C4-2B (cell line): ENCODE measurements around the gene IDH3B.
A peak's percentile ranks its signal among the peaks of the same experiment; 100 is the strongest.

Experiments used
- H3K27ac ChIP-seq: fragments of 450-650 bp; 2 replicates; pipeline ENCODE4 v1.5.1; 2017
- ZFX ChIP-seq: fragments of 450-650 bp; IDR thresholded peaks from 2 replicates; pipeline ENCODE4 v1.6.1; 2017
- TF ChIP-seq, protein P1 (sequence below): fragments of 450-650 bp; conservative IDR thresholded peaks from 2 replicates; pipeline ENCODE4 v1.5.1; 2017; ENCODE audit warnings: mild to moderate bottlenecking

Gene IDH3B

DNA sequence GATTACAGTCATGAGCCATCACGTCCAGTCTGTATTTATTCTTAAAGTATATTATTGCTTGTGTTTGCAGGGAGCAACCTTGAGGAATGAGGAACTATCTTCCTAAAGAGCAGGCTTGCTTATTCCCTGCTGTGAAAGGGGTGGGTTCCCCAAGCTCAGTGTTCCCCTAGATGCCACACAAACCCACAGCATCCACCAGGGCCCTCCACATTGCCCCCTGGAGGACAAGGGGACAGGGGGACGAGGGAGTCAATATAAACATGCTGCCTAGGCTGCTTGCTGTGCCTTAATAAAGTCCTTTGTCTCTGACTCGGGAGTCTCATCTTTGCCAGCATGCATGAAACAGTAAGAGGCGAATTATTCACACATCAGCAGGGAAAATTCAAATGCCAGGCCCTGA, 8.0 kb upstream of the IDH3B start:
- no peak overlapping the region for H3K27ac ChIP-seq
- no peak for TF ChIP-seq ZFX
- TF ChIP-seq, protein P1, sequence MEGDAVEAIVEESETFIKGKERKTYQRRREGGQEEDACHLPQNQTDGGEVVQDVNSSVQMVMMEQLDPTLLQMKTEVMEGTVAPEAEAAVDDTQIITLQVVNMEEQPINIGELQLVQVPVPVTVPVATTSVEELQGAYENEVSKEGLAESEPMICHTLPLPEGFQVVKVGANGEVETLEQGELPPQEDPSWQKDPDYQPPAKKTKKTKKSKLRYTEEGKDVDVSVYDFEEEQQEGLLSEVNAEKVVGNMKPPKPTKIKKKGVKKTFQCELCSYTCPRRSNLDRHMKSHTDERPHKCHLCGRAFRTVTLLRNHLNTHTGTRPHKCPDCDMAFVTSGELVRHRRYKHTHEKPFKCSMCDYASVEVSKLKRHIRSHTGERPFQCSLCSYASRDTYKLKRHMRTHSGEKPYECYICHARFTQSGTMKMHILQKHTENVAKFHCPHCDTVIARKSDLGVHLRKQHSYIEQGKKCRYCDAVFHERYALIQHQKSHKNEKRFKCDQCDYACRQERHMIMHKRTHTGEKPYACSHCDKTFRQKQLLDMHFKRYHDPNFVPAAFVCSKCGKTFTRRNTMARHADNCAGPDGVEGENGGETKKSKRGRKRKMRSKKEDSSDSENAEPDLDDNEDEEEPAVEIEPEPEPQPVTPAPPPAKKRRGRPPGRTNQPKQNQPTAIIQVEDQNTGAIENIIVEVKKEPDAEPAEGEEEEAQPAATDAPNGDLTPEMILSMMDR: peak; percentile 12; the same call in 1 of the 2 replicates

DNA sequence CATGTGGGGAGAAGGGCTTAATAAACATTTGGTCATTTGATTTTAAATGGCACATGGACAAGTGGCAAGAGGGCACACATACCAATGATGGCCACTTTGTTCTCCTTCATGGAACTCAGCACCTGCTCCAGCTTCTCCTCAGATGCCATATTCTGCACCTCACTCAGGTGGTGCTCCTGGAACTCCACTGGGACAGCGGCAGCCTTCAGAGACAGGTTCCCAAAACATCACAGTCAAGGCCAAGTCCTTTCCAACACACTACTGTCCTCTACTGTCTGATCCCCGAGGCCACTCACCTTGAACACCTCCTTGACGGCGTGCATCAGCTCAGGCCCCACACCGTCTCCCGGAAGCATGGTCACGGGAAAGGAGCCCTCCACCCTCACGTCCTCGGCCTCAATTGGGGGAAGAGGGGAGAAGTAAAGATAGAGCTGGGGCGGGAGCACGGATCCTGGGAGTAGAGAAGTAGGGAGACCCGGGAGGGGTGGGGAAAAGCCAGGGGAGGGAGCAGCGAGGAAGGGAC, 591 bp downstream of the IDH3B start:
- peak overlapping the region; percentile 84 for H3K27ac ChIP-seq
- TF ChIP-seq, protein P1: no peak
- no peak for TF ChIP-seq ZFX

DNA sequence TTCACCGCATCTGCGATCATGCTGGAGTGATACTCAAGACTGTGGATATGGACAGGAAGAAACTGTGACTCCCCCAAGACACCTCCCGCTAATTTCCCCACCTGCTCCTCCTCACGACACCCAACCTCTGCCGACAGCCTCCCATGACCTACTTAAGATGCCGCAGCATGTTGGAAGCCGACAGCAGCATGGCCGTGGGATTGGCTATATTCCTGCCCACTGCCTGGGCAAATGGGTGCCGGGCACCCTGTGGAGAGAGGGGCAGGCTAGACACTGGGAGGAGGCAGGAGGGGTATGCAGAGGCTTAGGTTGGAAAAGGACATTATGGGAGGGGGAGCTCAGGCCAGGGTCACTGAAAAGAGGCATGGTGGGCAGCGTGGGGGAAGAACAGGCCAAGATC, 4.5 kb downstream of the IDH3B start:
- no peak for TF ChIP-seq ZFX
- TF ChIP-seq, protein P1: no peak
- no peak overlapping the region for H3K27ac ChIP-seq

DNA sequence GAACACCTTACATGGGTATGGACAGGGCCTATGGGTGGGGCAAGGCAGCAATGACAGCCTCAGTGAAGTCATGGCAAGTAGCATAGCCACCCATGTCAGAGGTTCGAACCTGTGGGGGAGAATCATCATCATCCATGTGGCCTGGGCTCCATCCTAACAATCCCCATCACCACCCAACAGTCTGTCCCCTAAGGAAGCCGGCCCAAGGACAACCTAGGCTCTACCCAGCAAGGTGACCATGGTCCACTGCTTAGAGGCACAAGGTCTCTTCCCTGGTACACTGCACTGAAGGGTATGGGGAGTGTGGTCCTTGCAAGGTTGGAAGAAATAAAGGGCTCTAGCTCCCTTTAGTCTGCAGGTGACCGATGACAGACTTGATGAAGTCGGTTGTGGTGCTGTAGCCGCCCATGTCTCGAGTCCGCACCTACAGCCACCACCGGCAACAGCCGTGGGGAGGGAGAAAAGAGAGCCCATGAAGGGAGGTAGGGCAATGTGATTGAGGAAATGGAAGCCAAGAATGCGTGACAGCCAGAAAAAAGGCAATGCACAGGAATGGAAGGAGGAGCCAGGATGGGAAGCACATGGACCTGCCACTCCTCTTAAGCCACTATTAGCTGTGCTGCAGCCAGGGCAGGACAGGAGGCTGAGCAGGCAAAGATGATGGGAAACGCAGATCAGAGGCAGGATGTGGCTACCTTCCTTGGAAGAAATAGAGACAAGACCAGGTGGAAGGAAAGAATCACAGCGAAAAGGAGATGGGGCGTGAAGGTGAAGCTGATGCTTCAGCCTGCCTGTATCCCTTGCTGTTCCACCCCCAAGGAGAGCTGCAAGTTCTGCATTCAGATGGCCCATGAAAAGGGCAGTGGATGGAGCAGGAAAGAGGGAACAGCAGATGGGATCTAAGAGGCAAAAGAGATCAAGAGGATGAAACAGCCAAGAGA, 5.3 kb downstream of the IDH3B start:
- H3K27ac ChIP-seq: no peak overlapping the region
- TF ChIP-seq ZFX: no peak

DNA sequence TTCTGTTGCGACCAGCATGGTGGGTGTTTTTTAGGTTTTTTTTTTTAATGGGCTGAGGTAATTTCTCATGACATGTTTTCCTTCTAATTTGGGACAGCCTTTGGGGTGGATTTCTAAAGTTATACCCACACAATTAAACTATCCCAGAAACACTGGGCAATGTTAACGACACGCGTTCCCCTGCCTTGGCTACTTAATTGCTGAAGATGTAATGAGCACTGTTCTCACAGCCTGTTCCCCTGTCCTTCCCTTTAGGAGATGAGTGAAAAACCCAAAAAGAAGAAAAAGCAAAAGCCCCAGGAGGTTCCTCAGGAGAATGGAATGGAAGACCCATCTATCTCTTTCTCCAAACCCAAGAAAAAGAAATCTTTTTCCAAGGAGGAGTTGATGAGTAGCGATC, 6.3 kb downstream of the IDH3B start:
- TF ChIP-seq, protein P1: no peak
- no peak for TF ChIP-seq ZFX
- H3K27ac ChIP-seq: no peak overlapping the region

DNA sequence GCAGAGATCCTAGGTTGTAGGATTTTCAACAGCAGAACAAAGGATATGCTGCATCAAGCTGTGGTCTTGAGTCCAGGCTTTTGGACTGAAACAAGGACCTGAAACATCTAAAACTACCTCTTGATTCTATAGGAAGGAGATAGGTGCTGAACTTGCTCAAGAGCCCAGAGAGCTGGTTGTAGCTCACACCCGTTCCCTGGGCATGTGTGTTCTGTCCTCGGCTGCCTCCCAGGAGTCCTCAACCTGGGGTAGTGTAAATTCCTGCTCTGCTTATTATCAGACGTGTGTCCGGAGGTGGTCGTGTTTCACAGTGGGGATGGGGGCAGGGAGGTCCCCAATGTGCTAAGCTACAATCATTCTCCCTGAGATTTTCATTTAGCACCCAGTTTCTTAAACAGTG, 6.8 kb downstream of the IDH3B start:
- H3K27ac ChIP-seq: no peak overlapping the region

DNA sequence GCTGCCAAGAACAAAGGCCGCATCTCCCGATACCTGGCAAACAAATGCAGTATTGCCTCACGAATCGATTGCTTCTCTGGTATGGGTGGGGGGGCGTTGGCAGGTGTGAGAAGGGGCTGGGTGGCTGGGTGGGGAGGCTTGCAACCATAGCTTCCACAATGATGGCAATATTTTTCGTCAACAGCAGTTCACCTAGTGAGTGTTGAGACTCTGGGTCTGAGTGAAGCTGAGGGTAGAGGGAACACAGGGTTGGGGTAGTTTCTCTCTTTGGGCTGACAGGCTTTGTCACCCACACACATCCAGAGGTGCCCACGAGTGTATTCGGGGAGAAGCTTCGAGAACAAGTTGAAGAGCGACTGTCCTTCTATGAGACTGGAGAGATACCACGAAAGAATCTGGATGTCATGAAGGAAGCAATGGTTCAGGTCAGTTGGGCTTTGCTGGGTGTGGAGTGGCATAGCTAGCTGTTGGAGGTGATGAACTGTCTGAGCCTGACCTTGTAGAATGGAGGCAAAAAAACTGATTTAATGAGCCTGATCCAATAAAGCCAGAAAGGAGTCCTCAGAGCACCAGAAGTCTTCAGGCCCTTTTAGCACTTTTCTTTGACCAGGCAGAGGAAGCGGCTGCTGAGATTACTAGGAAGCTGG, 7.4 kb downstream of the IDH3B start:
- H3K27ac ChIP-seq: no peak overlapping the region
- TF ChIP-seq, protein P1: no peak
- TF ChIP-seq ZFX: no peak

More for the DNA sequence above, 6.8 kb downstream of the IDH3B start:
- TF ChIP-seq, protein P1: no peak
- TF ChIP-seq ZFX: no peak
